Dermis lymphatic vessel endothelial cell (primary cell): Measurements from ENCODE around the gene EDRF1. TPM values are rescaled to one million over a fixed set of nuclear protein-coding genes. Genes with fewer than 3 reads are reported as not detected.

Experiments
- total RNA-seq: library from RNA; depleted of rRNA; stranded (reverse); fragments of >200 nt; gene quantifications from 2 replicates; pipeline ENCODE4 v1.2.1, GENCODE V29; 2014

Gene EDRF1, protein sequence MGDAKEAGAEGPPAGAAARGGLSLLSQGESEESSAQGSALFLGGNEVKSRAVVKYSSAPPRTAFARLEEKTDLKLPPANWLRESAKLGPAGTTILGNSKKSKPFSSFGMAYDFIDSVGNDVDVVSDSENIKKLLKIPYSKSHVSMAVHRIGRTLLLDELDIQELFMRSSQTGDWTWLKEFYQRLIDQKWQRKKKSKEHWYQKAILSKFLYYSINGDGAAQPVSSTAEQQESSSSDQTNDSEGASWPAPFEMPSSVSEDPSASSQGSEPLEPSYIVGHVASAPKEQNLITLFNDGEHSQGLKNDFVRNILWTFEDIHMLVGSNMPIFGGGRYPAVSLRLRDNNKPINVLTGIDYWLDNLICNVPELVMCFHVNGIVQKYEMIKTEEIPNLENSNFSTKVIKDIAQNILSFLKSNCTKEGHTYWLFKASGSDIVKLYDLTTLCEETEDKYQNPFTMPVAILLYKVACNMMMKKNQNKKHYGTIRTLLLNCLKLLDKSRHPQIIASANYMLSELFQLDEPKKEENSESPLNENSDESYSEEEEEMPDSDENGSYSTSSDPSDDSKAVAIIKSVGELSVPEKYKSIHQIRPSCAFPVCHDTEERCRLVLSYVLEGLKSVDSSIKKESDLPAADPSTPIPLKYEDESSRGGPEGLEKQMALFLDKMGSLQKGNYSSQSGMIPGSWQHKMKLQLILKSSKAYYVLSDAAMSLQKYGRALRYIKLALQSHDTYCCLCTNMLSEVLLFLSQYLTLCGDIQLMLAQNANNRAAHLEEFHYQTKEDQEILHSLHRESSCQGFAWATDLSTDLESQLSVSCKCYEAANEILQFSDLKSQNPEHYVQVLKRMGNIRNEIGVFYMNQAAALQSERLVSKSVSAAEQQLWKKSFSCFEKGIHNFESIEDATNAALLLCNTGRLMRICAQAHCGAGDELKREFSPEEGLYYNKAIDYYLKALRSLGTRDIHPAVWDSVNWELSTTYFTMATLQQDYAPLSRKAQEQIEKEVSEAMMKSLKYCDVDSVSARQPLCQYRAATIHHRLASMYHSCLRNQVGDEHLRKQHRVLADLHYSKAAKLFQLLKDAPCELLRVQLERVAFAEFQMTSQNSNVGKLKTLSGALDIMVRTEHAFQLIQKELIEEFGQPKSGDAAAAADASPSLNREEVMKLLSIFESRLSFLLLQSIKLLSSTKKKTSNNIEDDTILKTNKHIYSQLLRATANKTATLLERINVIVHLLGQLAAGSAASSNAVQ
- 11.6 and 16.9 TPM in 2 replicates for total RNA-seq

DNA sequence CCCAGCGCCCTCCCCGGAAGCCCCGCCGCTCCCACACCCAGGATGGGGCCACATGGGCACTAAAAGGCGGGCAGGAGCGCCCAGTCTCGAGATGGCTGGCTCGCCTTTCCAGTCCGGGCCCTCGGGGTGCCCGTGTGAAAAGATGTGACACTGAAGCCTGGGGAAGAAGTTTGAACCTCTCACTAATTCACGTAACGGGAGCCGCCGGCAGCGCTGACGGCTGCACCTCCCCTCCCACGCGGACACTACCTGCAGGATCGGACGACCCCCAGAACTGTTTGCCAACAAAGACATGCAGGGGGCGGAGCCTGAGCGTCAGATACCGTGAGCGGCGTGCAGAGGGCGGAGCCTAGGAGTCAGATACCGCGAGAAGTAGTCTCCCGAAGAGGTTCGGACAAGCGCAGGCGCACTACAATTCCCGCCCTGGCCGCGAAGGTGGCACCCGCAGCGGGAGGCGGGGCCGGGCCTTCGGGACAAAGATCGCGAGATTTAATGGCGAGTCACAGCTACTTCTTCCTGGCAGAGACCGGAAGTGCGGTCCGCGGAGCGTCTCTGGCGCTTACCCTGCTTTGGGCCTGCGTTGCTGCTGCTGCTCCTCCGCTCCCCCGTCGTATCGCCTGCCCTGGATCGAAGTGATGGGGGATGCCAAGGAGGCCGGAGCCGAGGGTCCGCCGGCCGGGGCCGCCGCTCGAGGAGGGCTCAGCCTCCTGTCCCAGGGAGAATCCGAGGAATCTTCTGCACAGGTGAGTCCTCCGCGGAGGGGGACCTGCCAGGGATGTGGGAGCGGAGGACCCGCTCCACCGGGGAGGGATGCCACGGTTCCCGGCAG lies at the start of gene EDRF1:
EDRF1 (plus strand) TSS at position 537 of the 829 bp plus-strand sequence; CDS start at position 636, 99 bp downstream.

DNA sequence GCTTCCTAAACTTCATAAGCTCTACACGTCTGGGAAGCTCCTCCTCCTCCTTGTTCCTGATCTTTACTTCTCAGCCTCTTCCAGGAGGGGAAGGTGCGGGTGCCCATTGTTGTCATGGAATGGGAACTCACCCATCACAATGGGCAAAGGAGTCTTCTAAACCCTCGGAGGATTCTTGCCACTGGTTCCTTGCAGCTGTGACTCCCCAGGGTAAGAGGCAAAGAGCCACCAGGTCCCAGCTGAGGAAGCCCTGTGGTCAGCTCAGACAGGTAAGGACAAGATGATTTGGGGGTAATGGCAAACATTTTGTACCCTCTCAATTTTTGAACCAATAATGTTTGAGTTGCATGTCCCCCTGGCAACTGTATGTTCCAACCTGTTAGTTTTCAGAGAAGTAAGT lies 36.4 kb upstream of the EDRF1 start, which contains the start of gene TEX36:
TEX36 (minus strand) TSS at position 101 of the 400 bp plus-strand sequence. CDS start 174 bp downstream, outside the sequence.

DNA sequence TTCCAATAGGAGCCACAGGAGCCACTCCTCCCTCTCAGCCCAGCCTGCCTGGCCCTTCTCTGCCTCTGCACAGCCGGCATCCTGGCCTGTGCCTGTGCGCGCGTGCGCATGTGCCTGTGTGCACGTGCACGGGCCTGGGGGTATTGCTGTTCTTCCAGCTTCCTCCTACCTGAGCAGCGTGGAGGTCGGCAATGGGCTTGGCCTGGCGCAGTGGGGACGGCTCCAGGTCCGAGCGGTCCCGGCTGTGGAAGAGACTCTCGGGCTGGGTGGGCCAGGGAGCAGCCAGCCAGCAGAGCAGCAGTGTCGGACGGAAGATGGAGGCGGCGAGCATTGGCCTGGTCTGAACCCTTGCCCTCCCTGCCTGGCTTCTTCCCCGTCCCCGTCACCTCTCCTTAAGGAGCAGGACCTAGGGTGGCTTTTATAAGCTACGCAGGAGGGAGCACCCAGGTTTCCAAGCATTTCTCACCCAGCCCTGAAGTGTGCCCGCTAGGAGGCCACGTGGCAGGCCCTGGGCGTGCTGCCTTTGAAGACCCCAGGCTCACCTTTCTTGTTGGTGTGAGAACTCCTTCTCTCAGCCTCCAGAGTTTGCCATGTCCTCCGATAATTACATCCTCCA lies 56.1 kb downstream of the EDRF1 start, which contains the start of gene MMP21:
MMP21 (minus strand) TSS at position 331 of the 616 bp plus-strand sequence; CDS start at position 331, 0 bp downstream.

Other genes starting within 250 kb of the EDRF1 start
- gene TEX36, start 36.5 kb upstream of the EDRF1 start, total RNA-seq: not detected in 2 replicates
- 1.1 TPM in 2 replicates for gene MMP21, start 56.1 kb downstream of the EDRF1 start, total RNA-seq
- 65.9 and 76.4 TPM in 2 replicates for gene UROS, start 103.5 kb downstream of the EDRF1 start, total RNA-seq
- 31.1 and 34.6 TPM in 2 replicates for gene BCCIP, start 103.8 kb downstream of the EDRF1 start, total RNA-seq
- 46.9 and 49.4 TPM in 2 replicates for gene DHX32, start 161.6 kb downstream of the EDRF1 start, total RNA-seq
- 0.22 and 1.1 TPM in 2 replicates for gene FANK1, start 176.9 kb downstream of the EDRF1 start, total RNA-seq